IMR-90 (cell line): ENCODE data around the gene PAM. TPM values are rescaled to one million over a fixed set of nuclear protein-coding genes. Genes with fewer than 3 reads are reported as not detected.

ENCODE experiments used
- ATAC-seq: fragments of 200-7000 bp; cut with Tn5 transposase; 2 replicates; pipeline ENCODE4 v1.9.1; 2020; ENCODE audit warnings: low read depth, mild to moderate bottlenecking, moderate library complexity
- BruUV-seq: library from RNA; stranded (reverse); fragments of 400-500 nt; replicated peaks from 2 replicates; lab custom pipeline; 2021; lab: Mats Ljungman, UMichigan
- CTCF ChIA-PET: fragments of 300-600 bp; formaldehyde crosslinking; extraction: SDS; loops from one replicate; lab custom pipeline; 2021; ENCODE audit warnings: antibody characterized with exemption; lab: Yijun Ruan, JAX
- POLR2A ChIA-PET: fragments of 300-600 bp; sonication (Branson Sonifier 250); formaldehyde crosslinking; loops from one replicate; lab custom pipeline; 2022; ENCODE audit warnings: antibody characterized with exemption; ENCODE audit not compliant: unreplicated experiment; lab: Charles Lee
- DNase-seq: peaks from one replicate; pipeline ENCODE4 v3.0.0; 2013
- H2AFZ ChIP-seq: replicated peaks from 2 replicates; pipeline ENCODE3; 2013; ENCODE audit warnings: low read length, mild to moderate bottlenecking; ENCODE audit not compliant: poor library complexity
- H2AK5ac ChIP-seq: 2 replicates; pipeline ENCODE4 v1.6.1; 2013; ENCODE audit warnings: low read depth, low read length, inconsistent platforms
- H2AK9ac ChIP-seq: replicated peaks from 2 replicates; pipeline ENCODE3; 2013; ENCODE audit warnings: mild to moderate bottlenecking, low read depth, low read length, moderate library complexity; ENCODE audit not compliant: poor library complexity
- H2BK120ac ChIP-seq: 2 replicates; pipeline ENCODE4 v1.6.1; 2013; ENCODE audit warnings: low read depth, low read length, inconsistent platforms
- H2BK15ac ChIP-seq: 3 replicates; pipeline ENCODE4 v1.6.1; 2013; ENCODE audit warnings: low read depth, low read length, inconsistent platforms
- H2BK20ac ChIP-seq: 2 replicates; pipeline ENCODE4 v1.6.1; 2013; ENCODE audit warnings: low read depth, mild to moderate bottlenecking, inconsistent platforms, low read length, moderate library complexity
- H2BK5ac ChIP-seq: 2 replicates; pipeline ENCODE4 v1.6.1; 2013; ENCODE audit warnings: mild to moderate bottlenecking, low read depth, low read length, inconsistent platforms; ENCODE audit not compliant: poor library complexity, severe bottlenecking
- H3K14ac ChIP-seq: replicated peaks from 2 replicates; pipeline ENCODE4 v1.6.1; 2013; ENCODE audit warnings: low read depth, low read length, inconsistent platforms
- H3K18ac ChIP-seq: 2 replicates; pipeline ENCODE4 v1.6.1; 2013; ENCODE audit warnings: low read depth, low read length, control low read depth
- H3K23ac ChIP-seq: 2 replicates; pipeline ENCODE4 v1.6.1; 2013; ENCODE audit warnings: low read depth, low read length, inconsistent platforms
- H3K27ac ChIP-seq: 2 replicates; pipeline ENCODE4 v1.5.1; 2013; ENCODE audit warnings: mild to moderate bottlenecking, control low read depth, low read length; ENCODE audit not compliant: insufficient read depth
- H3K27me3 ChIP-seq: 2 replicates; pipeline ENCODE4 v1.6.1; 2013; ENCODE audit warnings: low read length; ENCODE audit not compliant: control insufficient read depth, insufficient read depth
- H3K36me3 ChIP-seq: 2 replicates; pipeline ENCODE4 v1.6.1; 2013; ENCODE audit warnings: low read length, mixed read lengths; ENCODE audit not compliant: control insufficient read depth, insufficient read depth
- H3K4ac ChIP-seq: 2 replicates; pipeline ENCODE4 v1.6.1; 2013; ENCODE audit warnings: low read depth, low read length, inconsistent platforms
- H3K4me1 ChIP-seq: 2 replicates; pipeline ENCODE4 v1.6.1; 2013; ENCODE audit warnings: low read length, mixed read lengths; ENCODE audit not compliant: control insufficient read depth, insufficient read depth
- H3K4me2 ChIP-seq: 2 replicates; pipeline ENCODE4 v1.6.1; 2013; ENCODE audit warnings: low read depth, mild to moderate bottlenecking, control low read depth, low read length, moderate library complexity
- H3K4me3 ChIP-seq: 2 replicates; pipeline ENCODE4 v1.5.1; 2013; ENCODE audit warnings: low read depth, mild to moderate bottlenecking, control low read depth, low read length, moderate library complexity; ENCODE audit not compliant: insufficient read depth
- H3K56ac ChIP-seq: 2 replicates; pipeline ENCODE4 v1.6.1; 2013; ENCODE audit warnings: low read length, inconsistent platforms; ENCODE audit not compliant: insufficient read depth; ENCODE audit errors: extremely low read depth
- H3K79me1 ChIP-seq, 2 experiments: 2 replicates each; pipeline ENCODE4 v1.6.1; 2013; ENCODE audit warnings: low read length in 2 of 2, inconsistent platforms in 1 of 2, low read depth in 1 of 2
- H3K9ac ChIP-seq: 2 replicates; pipeline ENCODE4 v1.6.1; 2013; ENCODE audit warnings: low read depth, low read length, control low read depth
- H3K9me1 ChIP-seq: 2 replicates; pipeline ENCODE4 v1.6.1; 2013; ENCODE audit warnings: low read length, inconsistent platforms; ENCODE audit not compliant: insufficient read depth
- H3K9me3 ChIP-seq: 2 replicates; pipeline ENCODE4 v1.6.1; 2013; ENCODE audit warnings: low read length; ENCODE audit not compliant: control insufficient read depth, insufficient read depth
- H4K20me1 ChIP-seq: 2 replicates; pipeline ENCODE4 v1.6.1; 2013; ENCODE audit warnings: low read length, inconsistent platforms; ENCODE audit not compliant: insufficient read depth
- H4K5ac ChIP-seq: 2 replicates; pipeline ENCODE4 v1.6.1; 2013; ENCODE audit warnings: mild to moderate bottlenecking, low read depth, low read length, control low read depth
- H4K8ac ChIP-seq, 2 experiments: 2 replicates each; pipeline ENCODE4 v1.6.1; 2013; ENCODE audit warnings: low read depth in 2 of 2, low read length in 2 of 2, control low read depth in 1 of 2, inconsistent platforms in 1 of 2
- H4K91ac ChIP-seq: 2 replicates; pipeline ENCODE4 v1.6.1; 2013; ENCODE audit warnings: low read depth, low read length, inconsistent platforms; ENCODE audit not compliant: insufficient read depth
- CEBPB ChIP-seq: IDR thresholded peaks from 2 replicates; pipeline ENCODE4 v1.6.1; 2012; ENCODE audit warnings: low read depth, low read length, improper control_type of control experiment
- NFE2L2 ChIP-seq: fragments of 150-350 bp; IDR thresholded peaks from 2 replicates; pipeline ENCODE4 v1.6.1; 2016; ENCODE audit warnings: low read depth, mild to moderate bottlenecking, low read length
- SMC3 ChIP-seq: fragments of 150-350 bp; IDR thresholded peaks from 2 replicates; pipeline ENCODE4 v1.6.1; 2016; ENCODE audit warnings: low read depth, mild to moderate bottlenecking, antibody characterized with exemption, low read length, moderate library complexity
- WGBS, 2 experiments: methylation state at CpG; one replicate each; pipeline versions ENCODE4 v1.1.5 to v1.1.7; 2013; ENCODE audit warnings: missing lambda C conversion rate in 2 of 2; ENCODE audit not compliant: insufficient read length in 1 of 2; ENCODE audit errors: extremely low coverage in 2 of 2; 5-methylcytosine and 5-hydroxymethylcytosine counted together
- dilution Hi-C: fragments of 300-500 bp; cut with HindIII; formaldehyde crosslinking; loops from one replicate; pipeline ENCODE4 v1.14.3; 2018; ENCODE audit warnings: low sequenced_read_pairs; ENCODE audit not compliant: unreplicated experiment
- in situ Hi-C: fragments of 300-500 bp; cut with MboI; formaldehyde crosslinking; loops from 3 replicates; pipeline ENCODE4 v1.14.3; 2019; ENCODE audit warnings: low sequenced_read_pairs, inconsistent platforms, mixed read lengths
- intact Hi-C: fragments of 100-400 bp; cut with micrococcal nuclease; formaldehyde crosslinking; loops from 2 replicates; pipeline ENCODE4 v1.10.0; 2022
- polyA plus RNA-seq, 3 experiments: library from polyadenylated mRNA; depleted of rRNA; stranded (reverse); fragments of >200 nt; gene quantifications; 2 replicates each; pipeline ENCODE4 v1.2.3, GENCODE V29; 2012; ENCODE audit warnings: low replicate concordance in 1 of 3
- total RNA-seq: library from RNA; depleted of rRNA; stranded (reverse); fragments of >200 nt; gene quantifications from 2 replicates; pipeline ENCODE4 v1.2.3, GENCODE V29; 2012
- TF ChIP-seq, protein P1 (sequence below): fragments of 150-350 bp; IDR thresholded peaks from 2 replicates; pipeline ENCODE4 v1.6.1; 2016; ENCODE audit warnings: low read depth, mild to moderate bottlenecking, low read length, moderate library complexity, borderline replicate concordance

The PAM gene
- total and polyA plus RNA-seq, 2 of the 4 experiments (the other 2 are of a cell fraction), result 115 to 179 TPM

DNA sequence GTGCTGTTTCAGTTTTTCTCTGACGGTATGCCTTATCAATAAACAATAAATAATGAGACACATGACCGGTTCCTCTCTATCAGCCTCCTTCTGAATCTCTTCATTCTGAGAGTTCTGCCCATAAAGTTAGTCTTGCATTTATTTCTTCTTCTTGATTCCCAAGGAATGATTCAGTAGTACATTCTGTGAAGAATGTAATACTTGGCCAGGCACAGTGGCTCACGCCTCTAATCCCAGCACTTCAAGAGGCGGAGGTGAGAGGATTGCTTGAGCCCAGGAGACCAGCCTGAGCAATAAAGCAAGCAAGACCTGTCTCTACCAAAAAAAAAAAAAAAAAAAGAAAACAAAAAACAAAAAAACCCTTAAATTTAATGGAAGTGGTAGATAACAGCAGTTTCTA, 53.9 kb downstream of the PAM start:
- Histone ChIP-seq H3K23ac (no peak overlapping the region), H3K27me3 (no peaks in the 10 kb centered on the region), H2BK5ac (no peak overlapping the region), H3K14ac (no peak overlapping the region), H4K8ac (no peak overlapping the region), H2AK9ac (no peak overlapping the region), H3K4me2 (no peak overlapping the region), H3K4me3 (no peak overlapping the region), H3K4me1 (no peaks in the 10 kb centered on the region), H3K18ac (no peak overlapping the region), H3K4ac (no peak overlapping the region), H3K9ac (no peak overlapping the region), H3K27ac (no peak overlapping the region), H2BK15ac (no peak overlapping the region), H4K91ac (no peak overlapping the region), H2AK5ac (no peak overlapping the region), H3K9me3 (no peaks in the 10 kb centered on the region), H4K5ac (no peak overlapping the region), H2AFZ (no peak overlapping the region), H3K9me1 (no peaks in the 10 kb centered on the region), H3K79me1 (peaks cover 10 to 27% of the 10 kb centered on the region in 2 experiments), H3K56ac (no peak overlapping the region), H4K20me1 (peaks cover 7% of the 10 kb centered on the region), H2BK120ac (no peak overlapping the region), H3K36me3 (no peaks in the 10 kb centered on the region), H2BK20ac (no peak overlapping the region)
- ATAC-seq (no peak), DNase-seq (no peak)
- ChIA-PET POLR2A (no interaction called here), CTCF (interaction anchor here (0.6 to 1.0 kb wide), 2 partner anchors 9 to 69 kb away, joined by 3 to 4 read pairs; no protein-coding TSS in a partner anchor)
- intact Hi-C loops (loop anchor here (5.0 kb wide), 1 partner anchor 38 kb away; no protein-coding TSS in a partner anchor), dilution Hi-C loops (no loop called here), in situ Hi-C loops (no loop called here)
- no CpG with 5 or more reads among the region's 4 CpGs for WGBS, 2 experiments
- no TSS peak for BruUV-seq
- TF ChIP-seq CEBPB (no peak), NFE2L2 (no peak), SMC3 (no peak)
- TF ChIP-seq, protein P1, sequence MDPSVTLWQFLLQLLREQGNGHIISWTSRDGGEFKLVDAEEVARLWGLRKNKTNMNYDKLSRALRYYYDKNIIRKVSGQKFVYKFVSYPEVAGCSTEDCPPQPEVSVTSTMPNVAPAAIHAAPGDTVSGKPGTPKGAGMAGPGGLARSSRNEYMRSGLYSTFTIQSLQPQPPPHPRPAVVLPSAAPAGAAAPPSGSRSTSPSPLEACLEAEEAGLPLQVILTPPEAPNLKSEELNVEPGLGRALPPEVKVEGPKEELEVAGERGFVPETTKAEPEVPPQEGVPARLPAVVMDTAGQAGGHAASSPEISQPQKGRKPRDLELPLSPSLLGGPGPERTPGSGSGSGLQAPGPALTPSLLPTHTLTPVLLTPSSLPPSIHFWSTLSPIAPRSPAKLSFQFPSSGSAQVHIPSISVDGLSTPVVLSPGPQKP, result no peak
